Measurements from ENCODE around the gene HOXC5.

HOXC5 gene

DNA sequence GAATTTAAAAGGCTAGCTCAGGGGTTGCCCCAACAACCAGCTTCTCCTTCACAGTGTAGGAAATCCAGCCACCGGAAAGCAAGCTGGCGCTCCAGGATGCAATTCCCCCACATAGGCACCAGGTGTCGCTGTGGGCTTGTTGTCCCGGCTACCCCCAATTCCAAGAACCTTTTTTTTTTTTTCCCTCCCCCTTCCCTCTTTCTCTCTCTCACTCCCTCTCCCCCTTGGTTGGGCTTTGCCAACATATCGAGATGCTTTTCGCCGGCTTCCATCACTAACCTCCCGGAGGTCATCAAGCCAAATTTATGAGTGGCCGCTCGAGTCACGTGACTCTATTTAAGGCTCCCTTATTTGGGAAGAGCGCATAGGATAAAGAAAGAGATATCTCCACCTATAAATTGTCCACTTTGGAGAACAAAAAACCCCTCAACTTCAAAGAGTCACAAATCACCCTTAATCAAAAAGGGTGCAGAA lies at the start of gene HOXC5:
HOXC5 (plus strand) TSS at position 424 of the 474 bp plus-strand sequence. CDS start 73 bp downstream, outside the sequence.
- DNase-seq (ENCODE audit: low read depth), result peak; percentile 26

DNA sequence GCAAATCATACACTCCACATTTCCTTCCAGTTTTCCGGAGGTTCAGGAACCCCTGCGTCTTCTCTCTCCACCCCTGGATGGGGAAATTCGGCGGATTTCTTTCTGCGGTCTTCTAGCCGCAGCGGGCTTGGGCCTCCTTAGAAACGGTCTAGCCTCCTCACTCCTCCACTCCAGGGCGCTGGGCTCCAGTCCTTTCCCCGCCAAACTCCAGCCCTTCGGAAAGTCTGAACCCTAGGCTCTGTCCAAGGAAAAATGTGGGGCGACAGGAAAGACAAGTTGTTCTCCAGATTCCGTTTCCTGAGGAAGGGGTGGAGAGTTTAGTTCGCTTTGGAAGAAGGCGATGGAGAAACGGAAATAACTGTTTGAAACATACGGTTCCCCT lies 49.3 kb upstream of the HOXC5 start:
- DNase-seq (ENCODE audit: low read depth), result no peak

DNA sequence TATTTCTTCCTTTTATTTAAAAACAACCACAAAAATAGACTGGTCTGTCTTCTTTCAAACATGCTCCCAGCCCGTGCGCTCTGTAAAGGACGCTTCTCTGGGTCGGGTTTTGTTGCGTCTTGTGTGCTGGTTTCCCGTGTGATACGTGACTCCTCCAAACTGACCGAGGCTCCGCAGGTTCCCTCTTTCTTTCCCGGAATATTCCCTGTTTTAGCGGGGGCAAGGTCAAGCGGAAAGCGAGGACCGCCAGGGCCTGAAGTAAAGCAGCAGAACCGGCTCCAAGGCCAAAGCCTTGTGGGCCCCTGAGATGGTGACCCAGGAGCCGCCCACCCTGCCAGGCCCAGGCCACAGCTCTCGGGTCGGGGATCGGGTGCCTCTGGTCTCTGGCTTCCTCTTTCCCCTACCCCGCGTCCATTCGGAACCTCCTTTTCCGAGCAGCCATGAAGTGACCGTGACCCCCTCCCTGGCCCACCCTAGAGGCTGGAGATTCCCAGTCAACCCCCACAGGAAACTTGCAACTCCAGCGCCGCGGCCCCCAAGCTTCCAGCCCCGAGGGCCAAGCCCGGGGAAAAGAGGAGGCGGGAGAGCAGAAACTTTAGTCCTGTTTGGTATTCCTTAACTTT lies 48.8 kb upstream of the HOXC5 start:
- no peak for DNase-seq (ENCODE audit: low read depth)

DNA sequence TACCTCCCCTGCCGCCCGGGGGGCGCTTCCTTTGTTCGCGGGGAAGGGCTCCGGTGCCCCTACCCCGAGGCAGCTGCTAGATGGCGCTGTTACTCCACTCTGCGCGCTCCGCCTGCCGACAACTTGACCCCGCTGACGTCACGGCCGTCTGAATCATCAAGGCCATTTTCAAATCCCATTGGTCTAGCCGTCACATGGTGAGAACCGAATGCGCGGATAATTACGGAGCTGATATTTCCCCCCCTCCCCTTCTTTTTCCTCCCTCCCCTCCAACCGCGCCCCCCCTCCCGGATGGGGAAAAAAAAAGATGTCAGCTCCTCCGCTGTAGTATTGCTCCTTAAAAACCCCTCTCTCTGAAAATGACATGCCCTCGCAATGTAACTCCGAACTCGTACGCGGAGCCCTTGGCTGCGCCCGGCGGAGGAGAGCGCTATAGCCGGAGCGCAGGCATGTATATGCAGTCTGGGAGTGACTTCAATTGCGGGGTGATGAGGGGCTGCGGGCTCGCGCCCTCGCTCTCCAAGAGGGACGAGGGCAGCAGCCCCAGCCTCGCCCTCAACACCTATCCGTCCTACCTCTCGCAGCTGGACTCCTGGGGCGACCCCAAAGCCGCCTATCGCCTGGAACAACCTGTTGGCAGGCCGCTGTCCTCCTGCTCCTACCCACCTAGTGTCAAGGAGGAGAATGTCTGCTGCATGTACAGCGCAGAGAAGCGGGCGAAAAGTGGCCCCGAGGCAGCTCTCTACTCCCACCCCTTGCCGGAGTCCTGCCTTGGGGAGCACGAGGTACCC lies 47.8 kb upstream of the HOXC5 start, which contains the start of gene HOXC10:
HOXC10 (plus strand) TSS at position 246 of the 791 bp plus-strand sequence; CDS start at position 360, 114 bp downstream.
- no peak for DNase-seq (ENCODE audit: low read depth)

DNA sequence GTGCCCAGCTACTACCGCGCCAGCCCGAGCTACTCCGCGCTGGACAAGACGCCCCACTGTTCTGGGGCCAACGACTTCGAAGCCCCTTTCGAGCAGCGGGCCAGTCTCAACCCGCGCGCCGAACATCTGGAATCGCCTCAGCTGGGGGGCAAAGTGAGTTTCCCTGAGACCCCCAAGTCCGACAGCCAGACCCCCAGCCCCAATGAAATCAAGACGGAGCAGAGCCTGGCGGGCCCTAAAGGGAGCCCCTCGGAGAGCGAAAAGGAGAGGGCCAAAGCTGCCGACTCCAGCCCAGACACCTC lies 47.2 kb upstream of the HOXC5 start:
- DNase-seq (ENCODE audit: low read depth), result no peak

DNA sequence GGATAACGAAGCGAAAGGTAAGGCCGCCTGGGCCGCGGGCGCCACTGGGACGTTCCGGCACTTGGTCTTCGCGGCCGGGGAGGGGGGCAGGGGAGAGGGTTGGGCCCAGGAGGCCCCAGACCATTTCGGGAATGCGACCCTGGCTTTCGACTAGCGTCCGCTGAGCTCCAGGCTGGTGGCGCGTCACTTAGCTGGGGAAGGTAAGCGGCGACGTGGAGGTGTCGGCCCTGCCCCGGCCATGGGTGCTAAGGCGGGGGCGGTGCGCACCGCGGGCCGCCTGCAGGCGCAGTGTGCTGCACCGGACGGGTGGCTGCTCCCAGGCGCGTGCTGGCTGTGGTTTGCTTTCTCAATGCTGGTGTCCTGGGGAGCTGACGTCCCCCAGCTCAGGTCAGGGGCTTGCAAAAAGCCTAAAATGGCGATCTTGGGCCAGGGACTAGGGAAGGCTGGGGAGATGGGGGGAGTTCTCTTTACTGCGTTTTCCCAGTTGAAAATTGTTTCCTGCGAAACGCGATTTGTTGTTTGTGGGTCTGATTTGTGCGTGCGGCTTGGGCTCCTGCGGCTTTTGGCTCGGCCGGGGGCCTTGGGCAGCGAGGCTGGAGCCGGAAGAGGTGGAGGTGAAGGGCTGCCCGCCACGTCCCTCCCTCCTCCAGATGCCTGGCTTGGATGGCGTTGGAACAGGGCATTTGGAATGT lies 46.7 kb upstream of the HOXC5 start:
- DNase-seq (ENCODE audit: low read depth), result no peak

DNA sequence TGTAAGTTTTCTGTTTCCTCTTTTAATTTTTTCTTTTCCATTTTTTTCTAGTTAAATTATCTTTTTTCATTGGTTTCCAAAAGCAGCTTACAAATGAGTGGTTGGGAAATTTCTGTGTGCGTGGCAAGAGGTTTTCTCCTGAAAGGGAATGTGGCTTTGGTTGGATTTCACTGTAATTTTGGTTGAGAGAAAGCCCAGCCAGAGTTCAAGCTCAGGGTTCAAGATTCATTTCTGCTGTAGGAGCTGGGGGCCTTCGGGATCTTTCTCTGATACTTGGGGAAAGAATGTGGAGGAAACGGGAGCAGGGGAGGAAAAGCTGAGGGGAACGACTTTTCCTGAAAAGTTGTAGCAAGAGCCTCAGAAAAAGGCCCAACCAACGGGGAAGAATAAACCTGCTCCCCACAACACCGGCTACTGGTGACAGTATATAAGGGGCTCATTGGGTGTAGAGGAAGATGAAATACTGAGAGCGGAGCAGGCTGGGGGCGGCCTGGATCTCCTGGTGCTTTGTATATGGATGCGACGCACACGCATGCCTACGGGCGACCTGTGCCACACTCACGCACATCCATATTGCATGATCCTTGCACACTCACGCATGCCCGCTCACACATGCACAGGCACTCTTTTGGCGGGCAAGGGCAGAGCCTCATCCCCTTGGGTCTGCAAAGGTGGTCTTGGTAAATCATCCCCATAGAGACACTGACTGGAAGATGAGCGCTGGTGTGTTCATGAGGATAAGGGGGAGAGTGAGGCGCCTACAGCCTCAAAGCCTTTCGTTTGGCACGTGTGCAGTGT lies 46.0 kb upstream of the HOXC5 start:
- no peak for DNase-seq (ENCODE audit: low read depth)

DNA sequence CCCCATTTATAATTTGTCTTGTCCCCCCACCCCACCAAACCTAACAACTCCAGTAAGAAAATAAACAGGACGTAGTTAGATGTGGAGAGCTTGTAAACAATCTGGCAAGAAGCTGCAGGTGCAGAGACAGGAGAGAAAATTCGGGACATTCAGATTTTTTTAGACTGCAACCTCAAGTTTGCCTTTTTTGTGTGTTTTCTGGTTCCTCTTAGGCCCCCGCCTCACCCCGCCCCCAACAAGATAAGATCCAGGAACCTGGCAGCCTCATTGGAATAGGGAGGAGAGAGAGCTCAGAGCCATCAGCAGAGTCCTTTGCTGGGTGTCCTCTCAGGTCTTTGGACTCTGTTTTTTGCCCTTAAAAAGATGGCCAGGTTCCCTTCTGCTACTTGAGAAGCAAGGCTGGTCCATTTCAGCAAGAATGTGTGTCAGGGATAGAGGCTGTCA lies 45.0 kb upstream of the HOXC5 start:
- DNase-seq (ENCODE audit: low read depth), result no peak

DNA sequence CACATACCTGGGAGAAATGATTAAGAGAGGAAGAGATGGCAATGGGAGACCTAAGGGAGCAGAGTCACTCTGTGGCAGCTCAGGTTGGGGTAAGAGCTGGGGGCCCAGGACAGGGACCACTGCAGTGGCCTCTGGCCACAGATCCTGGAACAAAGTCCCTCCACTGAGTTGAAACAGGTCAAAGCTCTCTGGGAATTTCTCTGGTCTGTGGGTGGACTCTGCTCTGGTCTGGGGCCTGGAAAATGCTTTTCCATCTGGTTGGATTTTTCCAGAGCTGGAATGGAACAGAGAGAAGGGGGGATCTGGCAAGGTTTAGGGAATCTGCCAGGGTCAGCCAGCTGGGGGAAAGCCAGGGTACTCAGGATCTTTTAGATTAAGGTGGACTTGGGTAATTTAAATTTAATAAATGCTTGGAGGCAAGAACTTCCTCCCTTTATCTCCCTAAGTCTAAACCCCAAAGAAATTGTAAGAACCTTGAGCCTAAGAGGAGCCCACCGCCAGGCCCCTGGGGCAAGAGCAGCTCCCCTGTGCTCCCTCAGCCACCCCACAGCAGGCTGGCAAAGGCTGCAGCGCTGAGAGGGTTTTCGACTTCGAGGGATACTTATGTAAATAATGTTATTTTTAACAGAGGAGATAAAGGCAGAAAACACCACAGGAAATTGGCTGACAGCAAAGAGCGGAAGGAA lies 44.2 kb upstream of the HOXC5 start:
- no peak for DNase-seq (ENCODE audit: low read depth)

DNA sequence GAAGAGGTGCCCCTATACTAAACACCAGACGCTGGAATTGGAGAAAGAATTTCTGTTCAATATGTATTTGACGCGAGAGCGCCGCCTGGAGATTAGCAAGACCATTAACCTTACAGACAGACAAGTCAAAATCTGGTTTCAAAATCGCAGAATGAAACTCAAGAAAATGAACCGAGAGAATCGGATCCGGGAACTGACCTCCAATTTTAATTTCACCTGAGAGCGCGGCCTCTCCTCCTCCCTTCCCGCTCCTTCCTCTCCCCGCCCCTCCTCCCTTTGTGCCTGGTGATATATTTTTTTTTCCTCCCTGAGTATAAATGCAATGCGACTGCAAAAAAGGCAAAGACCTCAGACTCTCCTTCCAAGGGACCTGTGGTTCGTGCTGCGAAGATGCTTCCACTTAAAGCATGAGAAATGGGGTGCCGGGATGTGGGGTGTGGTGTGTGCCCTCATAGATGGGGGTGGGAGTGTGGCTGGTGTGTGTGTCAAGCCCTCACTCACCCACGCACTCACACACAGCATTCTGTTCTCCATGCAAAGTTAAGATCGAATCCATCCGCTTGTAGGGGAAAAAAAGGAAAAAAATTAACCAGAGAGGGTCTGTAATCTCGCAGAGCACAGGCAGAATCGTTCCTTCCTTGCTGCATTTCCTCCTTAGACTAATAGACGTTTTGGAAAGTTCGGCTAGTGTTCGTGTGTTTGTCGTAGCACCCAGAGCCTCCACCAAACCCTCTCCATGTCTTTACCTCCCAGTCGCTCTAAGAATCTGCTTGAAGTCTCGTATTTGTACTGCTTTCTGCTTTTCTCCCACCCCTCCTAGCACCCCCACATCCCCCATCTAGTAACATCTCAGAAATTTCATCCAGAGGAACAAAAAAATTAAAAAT lies 43.4 kb upstream of the HOXC5 start:
- DNase-seq (ENCODE audit: low read depth), result no peak

DNA sequence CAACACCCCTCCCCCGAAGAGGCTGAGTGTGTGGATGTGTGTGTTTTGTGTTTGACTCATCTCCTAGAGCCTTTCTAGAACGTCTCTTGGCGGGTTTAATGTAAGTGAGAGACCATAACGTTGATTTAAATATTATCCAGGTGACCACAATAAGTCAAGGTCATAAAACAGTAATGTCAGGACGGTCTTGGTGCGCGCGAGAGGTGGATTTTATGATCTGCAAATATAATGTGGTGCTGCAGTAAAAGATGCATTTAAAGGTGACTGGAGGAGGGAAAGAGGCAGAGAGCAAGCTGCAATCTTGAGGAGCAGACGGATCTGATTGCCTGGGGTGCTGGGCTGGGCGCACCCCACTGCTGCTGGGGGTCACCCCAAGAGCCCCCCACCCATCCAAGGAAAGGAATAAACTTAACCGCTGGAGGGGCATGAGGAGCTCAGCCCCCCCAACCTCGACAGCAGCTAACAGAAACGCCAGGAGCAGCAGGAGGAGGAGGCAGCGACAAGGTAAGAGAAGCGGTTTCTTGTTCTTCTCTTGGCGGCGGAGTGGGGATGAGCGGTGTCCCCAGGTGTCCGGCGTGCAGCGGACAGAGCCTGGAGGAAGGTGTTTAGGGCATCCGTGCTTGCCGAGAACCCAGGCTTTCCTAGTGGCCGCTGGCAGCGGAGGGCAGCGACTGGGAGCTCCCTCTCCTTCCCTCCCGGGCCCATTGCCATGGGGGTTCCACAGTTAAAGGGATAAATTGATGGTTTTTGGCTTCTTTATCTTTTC lies 42.4 kb upstream of the HOXC5 start:
- DNase-seq (ENCODE audit: low read depth), result no peak

DNA sequence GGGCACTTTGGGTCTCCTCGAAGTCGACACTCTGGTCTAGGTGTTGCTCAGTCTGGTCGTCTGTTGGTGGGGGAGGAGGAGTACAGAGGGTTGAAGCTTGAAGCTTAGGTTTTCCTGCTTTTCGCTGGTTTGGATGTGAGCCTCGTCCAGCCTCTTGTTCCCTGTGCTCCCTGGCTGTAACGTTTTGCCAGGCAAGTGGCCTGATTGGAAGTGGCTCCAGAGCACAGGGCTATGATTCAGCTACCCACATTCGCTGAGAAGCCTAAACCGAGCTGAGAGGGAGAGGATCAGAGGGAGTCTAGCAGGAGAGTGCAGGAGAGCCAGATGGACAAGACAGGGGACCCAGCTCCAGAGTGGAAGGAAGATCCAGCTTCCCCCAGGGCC lies 41.8 kb upstream of the HOXC5 start:
- DNase-seq (ENCODE audit: low read depth), result no peak

DNA sequence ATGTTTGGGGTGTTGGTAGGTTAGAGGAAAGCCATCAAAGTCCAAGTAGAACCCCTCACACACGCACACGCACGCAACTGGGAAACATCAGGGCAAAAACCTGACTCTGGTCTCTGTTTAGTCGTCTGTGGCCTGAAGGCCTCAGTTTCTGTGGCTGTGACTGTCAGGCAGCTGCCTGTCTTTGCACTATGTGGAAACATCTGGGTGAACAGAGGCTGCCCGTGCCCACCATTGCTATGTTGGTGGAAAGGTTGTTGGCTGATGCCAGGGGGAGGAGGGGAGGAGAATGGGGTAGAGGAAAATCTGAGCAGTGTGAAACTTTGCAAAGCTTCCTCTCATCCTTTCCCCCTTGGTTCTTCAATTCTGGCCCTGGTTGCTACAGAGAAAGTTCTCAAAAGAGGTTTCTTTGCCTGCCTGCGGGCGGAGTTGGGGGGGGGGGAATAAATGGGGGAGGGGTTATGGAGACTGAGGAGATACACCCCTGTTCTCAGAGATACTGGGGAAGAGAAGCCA lies 40.4 kb upstream of the HOXC5 start:
- no peak for DNase-seq (ENCODE audit: low read depth)

DNA sequence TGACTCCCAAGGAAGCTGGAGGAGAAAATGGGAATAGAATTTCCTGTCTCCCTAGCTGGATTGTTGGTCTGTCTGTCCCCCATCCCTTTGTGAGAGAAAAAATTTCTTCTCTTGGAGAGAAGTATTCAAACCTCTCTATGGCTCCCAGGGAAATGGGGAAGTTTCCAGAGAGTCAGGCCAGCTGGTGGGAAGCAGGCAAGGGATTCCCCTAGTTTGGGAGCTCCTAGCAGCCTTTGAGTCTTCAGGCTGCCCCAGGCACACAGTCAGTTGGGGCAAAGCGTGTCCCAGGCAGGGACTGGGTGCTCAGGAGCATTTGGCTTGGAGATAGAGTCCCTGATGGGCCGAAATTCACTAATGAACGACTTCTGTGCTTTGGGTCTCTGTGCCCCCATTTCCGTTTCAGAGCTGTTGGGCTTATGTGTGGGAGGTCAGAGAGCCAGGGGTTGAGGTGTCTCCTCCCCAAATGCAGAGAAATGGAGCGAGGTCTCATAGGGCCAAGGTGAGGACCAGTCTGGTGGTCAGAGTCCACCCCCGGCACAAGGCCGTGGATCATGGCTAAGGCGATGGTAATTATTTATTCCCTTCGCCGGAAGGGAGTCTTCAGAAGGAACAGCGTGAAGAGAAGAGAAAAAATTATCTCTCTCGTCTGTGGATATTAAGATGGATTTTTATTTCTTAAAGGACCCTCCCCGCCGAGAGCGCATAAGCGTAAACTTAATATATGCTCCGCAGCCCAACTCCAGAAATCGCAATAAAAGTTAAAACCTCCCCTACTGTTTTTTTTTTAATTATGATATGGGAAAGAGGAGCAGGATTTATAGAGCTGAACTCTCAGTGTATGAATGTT lies 39.5 kb upstream of the HOXC5 start:
- DNase-seq (ENCODE audit: low read depth), result no peak

DNA sequence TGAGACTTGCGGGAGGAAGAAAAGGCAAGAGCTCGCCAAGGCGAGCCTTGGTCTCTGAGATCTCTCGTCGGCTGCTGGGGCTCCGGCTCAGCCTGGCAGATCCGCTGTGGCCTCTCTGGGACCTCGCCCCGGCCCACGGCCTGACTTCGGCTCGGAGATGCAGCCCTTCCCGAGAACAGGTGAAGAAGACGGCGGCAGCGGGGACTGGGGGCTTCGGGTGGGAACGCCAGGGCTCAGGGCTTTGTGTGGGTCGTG lies 38.9 kb upstream of the HOXC5 start:
- DNase-seq (ENCODE audit: low read depth), result no peak

DNA sequence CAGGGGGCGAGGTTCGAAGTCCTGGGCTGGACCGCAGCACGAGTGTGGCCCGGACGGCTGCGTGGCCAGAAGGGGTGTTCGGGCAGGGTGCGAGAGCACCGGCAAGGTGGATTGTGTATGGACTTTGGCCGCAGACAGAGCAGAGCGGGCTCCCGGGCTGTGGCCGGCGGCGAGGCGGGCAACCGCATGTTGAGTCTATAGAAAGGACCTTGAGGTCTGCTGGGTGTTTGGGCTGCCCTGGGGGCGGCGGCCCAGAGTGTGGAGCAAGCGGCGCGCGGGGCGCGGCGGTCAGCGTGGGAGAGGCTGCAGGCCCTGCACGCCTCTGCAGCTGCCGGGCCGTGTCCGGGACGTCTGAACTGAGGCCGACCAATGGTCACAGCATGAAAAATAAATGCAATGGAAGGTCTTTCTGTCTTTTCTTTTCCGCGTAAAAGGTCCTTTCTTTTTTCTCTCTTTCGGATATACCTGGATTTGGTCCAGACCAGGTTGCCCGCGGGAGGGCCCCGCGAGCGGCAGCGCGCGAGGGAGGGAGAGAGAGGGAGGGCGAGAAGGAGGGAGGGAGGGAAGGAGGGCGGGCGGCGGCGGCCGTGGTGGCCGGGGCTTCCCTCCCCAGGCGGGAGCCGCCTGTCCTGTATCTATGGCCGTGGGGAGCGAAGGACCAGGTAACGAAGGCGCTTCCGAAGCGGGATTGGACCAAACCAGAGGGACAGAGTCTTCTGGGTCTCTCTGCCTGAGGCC lies 38.4 kb upstream of the HOXC5 start:
- DNase-seq (ENCODE audit: low read depth), result no peak

DNA sequence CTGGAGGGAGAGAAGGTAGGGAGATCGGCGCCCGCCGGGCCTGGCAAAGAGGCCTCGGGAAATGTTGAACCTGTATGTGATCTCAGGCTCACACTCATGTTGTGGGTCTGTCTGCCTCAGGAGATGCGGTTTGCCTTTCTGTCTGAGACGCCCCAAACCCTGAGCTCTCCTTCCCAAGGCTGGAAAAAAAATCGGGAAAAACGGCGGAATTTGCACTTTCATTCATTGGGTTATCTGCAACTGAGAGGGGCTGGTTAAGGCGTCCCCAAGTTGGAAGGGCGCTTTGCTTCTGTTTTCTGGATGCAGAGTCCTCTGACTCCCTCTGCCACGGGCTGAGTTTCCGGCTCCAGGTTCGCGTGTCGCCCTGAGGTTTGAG lies 37.9 kb upstream of the HOXC5 start:
- no peak for DNase-seq (ENCODE audit: low read depth)

All from activated T-helper 1 cell treated with Interleukin-2 at 50 U/mL for 16 hours (primary cell).